Esophagus squamous epithelium (tissue), 4 donors: ENCODE data around the gene PET100.

Source experiments
- CTCF ChIP-seq, 6 experiments: fragments of 450-650 bp in 4 of 6; fragments of 200-600 bp in 2 of 6; sonication (generic) in 2 of 6; IDR thresholded peaks; one replicate each; pipeline ENCODE4 v1.5.1; 2016 to 2019; ENCODE audit warnings: antibody characterized with exemption in 6 of 6, mild to moderate bottlenecking in 4 of 6, moderate library complexity in 4 of 6
- POLR2A ChIP-seq, 4 donors: fragments of 450-650 bp; IDR thresholded peaks; one replicate each; pipeline ENCODE4 v1.6.1; 2017; ENCODE audit warnings: antibody characterized with exemption in 4 of 4, mild to moderate bottlenecking in 4 of 4, moderate library complexity in 3 of 4

- TF ChIP-seq CTCF (IDR thresholded peaks at IDR 0.05) (no peak), POLR2A (IDR thresholded peaks at IDR 0.05) (no peak)
Observed at GRCh38 chr19:7637374-7638256, 8.0 kb downstream of the PET100 start.
